Effector memory CD8-positive, alpha-beta T cell (primary cell): ENCODE data around the gene TNS4.

Experiments used
- ATAC-seq: fragments of 150-1000 bp; cut with Tn5 transposase; replicated peaks from 2 replicates; pipeline ENCODE4 v1.10.0; 2021; ENCODE audit warnings: mild to moderate bottlenecking, moderate library complexity
- DNase-seq, 3 experiments: peaks; one replicate each; pipeline ENCODE4 v3.0.0; 2021
- H3K27ac Mint-ChIP-seq, 2 donors: one replicate each; pipeline ENCODE4 v1.8.0; 2022; ENCODE audit warnings: mild to moderate bottlenecking in 2 of 2, mixed read lengths in 2 of 2, moderate library complexity in 2 of 2
- H3K27me3 Mint-ChIP-seq, 2 donors: one replicate each; pipeline ENCODE4 v1.8.0; 2022; ENCODE audit warnings: mixed read lengths in 2 of 2
- H3K36me3 Mint-ChIP-seq: one replicate; pipeline ENCODE4 v1.8.0; 2022; ENCODE audit warnings: mild to moderate bottlenecking, moderate library complexity, mixed read lengths; ENCODE audit not compliant: insufficient read depth
- H3K4me1 Mint-ChIP-seq, 2 donors: one replicate each; pipeline ENCODE4 v1.8.0; 2022; ENCODE audit warnings: low read depth in 2 of 2, mixed read lengths in 2 of 2
- H3K4me3 Mint-ChIP-seq, 2 donors: one replicate each; pipeline ENCODE4 v1.8.0; 2022; ENCODE audit warnings: mild to moderate bottlenecking in 2 of 2, mixed read lengths in 2 of 2, moderate library complexity in 2 of 2
- H3K9me3 Mint-ChIP-seq, 2 donors: one replicate each; pipeline ENCODE4 v1.8.0; 2022; ENCODE audit warnings: mixed read lengths in 2 of 2

Gene TNS4

GRCh38 chr17:40474419-40475002 is 26.9 kb downstream of the TNS4 start:
- DNase-seq = no peak
- H3K4me1 Mint-ChIP-seq = peaks cover 15 to 22% of the 10 kb centered on the region in 2 donors
- peaks cover 4 to 5% of the 10 kb centered on the region in 2 donors for H3K27me3 Mint-ChIP-seq
- no peak overlapping the region for H3K4me3 Mint-ChIP-seq
- ATAC-seq = no peak
- no peaks in the 10 kb centered on the region for H3K9me3 Mint-ChIP-seq
- H3K27ac Mint-ChIP-seq = peak overlapping the region in 1 of 2 donors; percentile 44
- peaks cover 3% of the 10 kb centered on the region for H3K36me3 Mint-ChIP-seq

- Mint-ChIP-seq H3K27me3 (peaks cover 6 to 9% of the 10 kb centered on the region in 2 donors), H3K9me3 (no peaks in the 10 kb centered on the region), H3K36me3 (peaks cover 3% of the 10 kb centered on the region), H3K4me3 (no peak overlapping the region), H3K27ac (peak overlapping the region in 1 of 2 donors; percentile 23), H3K4me1 (peaks cover 10 to 15% of the 10 kb centered on the region in 2 donors)
- DNase-seq = no peak
- no peak for ATAC-seq
These were observed 27.7 kb downstream of the TNS4 start for GRCh38 chr17:40473573-40474365.

- Mint-ChIP-seq H3K27ac (peak overlapping the region in 1 of 2 donors; percentile 23), H3K36me3 (peaks cover 3% of the 10 kb centered on the region), H3K4me1 (peaks cover 7 to 12% of the 10 kb centered on the region in 2 donors), H3K9me3 (no peaks in the 10 kb centered on the region), H3K4me3 (no peak overlapping the region), H3K27me3 (peaks cover 6 to 9% of the 10 kb centered on the region in 2 donors)
- DNase-seq (no peak), ATAC-seq (no peak)
These were observed 28.5 kb downstream of the TNS4 start for GRCh38 chr17:40472733-40473452.

- H3K27ac Mint-ChIP-seq = no peak overlapping the region
- H3K27me3 Mint-ChIP-seq = peaks cover 6 to 12% of the 10 kb centered on the region in 2 donors
- ATAC-seq (no peak), DNase-seq (no peak)
- peaks cover 7 to 8% of the 10 kb centered on the region in 2 donors for H3K4me1 Mint-ChIP-seq
- H3K4me3 Mint-ChIP-seq = no peak overlapping the region
- H3K36me3 Mint-ChIP-seq = peaks cover 3% of the 10 kb centered on the region
- H3K9me3 Mint-ChIP-seq = no peaks in the 10 kb centered on the region
These were observed 29.3 kb downstream of the TNS4 start for GRCh38 chr17:40471846-40472732.

DNA sequence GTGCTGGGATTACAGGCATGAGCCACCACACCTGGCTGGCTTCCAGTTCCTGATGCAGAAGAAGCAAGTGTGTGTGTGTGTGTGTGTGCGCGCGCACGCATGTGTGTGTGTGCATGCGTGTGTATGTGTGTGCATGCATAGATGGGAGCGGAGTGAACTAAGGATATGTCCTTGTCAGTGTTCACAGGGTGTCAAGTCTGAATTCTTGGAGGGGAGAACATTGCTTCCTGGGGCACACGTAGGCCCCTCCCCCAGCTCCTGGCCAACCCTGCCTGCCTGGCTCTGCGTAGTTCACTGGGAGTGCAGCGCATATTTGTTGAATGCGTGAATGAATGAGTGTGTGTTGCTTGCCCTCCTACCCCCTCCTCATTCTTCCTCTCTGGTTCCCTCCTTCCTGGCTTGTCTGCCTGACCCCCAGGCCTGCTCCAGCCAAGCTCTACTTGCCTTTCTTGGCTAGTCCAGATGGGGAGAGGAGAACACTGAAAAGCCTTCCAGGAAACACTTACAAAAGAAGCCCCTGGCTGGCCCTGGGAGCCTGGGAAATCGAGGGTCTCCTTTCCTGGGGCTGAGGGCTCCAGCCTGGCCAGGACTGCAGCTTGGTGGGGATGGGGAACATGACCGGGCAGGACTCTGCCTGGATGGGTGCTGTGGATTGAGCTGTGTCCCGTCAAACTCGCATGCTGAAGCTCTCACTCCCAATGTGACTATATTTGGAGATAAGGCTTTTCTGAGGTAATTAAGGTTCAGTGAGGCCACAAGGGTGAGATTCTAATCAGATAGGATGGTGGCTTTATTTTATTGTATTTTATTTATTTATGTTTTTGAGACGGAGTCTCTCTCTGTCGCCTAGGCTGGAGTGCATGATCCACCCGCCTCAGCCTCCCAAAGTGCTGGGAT is 30.2 kb downstream of the TNS4 start:
- ATAC-seq (no peak), DNase-seq (no peak)
- H3K36me3 Mint-ChIP-seq = peaks cover 3% of the 10 kb centered on the region
- H3K4me3 Mint-ChIP-seq = no peak overlapping the region
- H3K9me3 Mint-ChIP-seq = no peaks in the 10 kb centered on the region
- H3K27me3 Mint-ChIP-seq = peaks cover 6 to 15% of the 10 kb centered on the region in 2 donors
- peak overlapping the region in 1 of 2 donors; percentile 29 for H3K27ac Mint-ChIP-seq
- H3K4me1 Mint-ChIP-seq = peaks cover 2 to 5% of the 10 kb centered on the region in 2 donors

DNA sequence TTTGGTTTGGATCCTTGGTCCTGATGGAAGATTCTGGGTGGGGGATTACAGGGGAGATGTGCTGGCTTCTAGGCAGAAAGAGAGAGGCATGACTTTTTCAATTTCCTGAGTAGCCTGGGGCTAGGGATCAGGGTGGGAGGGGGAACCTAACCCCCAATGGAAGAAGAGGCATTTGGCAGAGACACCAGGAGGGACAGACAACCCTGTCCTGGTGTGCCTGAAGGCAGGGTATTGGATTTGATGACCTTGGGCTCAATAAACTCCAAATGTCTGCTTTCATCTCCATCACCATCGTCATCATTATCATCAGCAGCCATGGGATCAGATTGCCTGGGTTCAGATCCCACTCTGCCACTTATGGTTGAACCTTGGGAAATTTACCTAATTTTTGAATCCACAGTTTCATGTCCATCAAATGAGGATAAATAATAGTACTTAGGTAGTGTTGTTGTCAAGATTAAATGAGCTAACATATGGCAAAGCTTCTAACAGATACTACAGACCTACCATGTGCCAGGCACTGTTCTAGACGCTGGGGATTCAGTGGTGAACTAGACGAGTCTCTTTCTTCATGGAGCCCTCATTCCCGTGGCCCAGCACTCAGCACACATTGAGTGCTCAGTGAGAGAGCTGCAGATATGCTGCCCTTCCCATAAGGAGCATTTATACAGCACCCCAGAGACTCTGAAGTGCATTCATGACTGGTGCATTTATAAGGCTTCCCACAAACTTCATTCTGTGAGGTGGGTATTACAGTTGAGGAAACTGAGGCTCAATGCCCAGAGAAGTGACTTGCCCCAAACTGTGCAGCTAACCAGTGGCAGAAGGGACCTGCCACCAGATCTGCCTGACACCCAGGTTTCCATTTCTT is 31.4 kb downstream of the TNS4 start:
- H3K4me3 Mint-ChIP-seq = no peak overlapping the region
- peaks cover 3% of the 10 kb centered on the region for H3K36me3 Mint-ChIP-seq
- H3K27ac Mint-ChIP-seq = no peak overlapping the region
- DNase-seq (no peak), ATAC-seq (no peak)
- H3K27me3 Mint-ChIP-seq = peaks cover 6 to 15% of the 10 kb centered on the region in 2 donors
- H3K4me1 Mint-ChIP-seq = peaks cover 0 to 7% of the 10 kb centered on the region in 2 donors
- no peaks in the 10 kb centered on the region for H3K9me3 Mint-ChIP-seq

DNA sequence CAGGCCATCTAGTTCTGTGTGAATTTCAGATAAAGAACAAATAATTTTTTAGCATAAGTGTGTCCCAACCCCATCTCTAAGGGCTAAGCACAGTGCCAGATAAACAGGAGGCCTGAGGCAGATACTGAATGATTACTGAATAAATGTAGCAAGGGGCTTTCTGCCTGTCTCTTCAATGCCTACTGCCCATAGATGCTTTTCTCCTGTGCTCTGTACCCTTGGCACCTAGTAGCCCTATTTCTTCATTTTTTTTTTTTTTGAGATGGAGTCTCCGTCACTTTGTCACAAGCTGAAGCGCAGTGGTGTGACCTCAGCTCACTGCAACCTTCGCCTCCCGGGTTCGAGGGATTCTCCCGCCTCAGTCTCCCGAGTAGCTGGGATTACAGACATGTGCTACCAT is 32.9 kb downstream of the TNS4 start:
- Mint-ChIP-seq H3K36me3 (peaks cover 3% of the 10 kb centered on the region), H3K9me3 (no peaks in the 10 kb centered on the region), H3K4me3 (no peak overlapping the region), H3K27me3 (peaks cover 6 to 15% of the 10 kb centered on the region in 2 donors), H3K4me1 (peaks cover 0 to 7% of the 10 kb centered on the region in 2 donors), H3K27ac (no peak overlapping the region)
- DNase-seq (no peak), ATAC-seq (no peak)

DNA sequence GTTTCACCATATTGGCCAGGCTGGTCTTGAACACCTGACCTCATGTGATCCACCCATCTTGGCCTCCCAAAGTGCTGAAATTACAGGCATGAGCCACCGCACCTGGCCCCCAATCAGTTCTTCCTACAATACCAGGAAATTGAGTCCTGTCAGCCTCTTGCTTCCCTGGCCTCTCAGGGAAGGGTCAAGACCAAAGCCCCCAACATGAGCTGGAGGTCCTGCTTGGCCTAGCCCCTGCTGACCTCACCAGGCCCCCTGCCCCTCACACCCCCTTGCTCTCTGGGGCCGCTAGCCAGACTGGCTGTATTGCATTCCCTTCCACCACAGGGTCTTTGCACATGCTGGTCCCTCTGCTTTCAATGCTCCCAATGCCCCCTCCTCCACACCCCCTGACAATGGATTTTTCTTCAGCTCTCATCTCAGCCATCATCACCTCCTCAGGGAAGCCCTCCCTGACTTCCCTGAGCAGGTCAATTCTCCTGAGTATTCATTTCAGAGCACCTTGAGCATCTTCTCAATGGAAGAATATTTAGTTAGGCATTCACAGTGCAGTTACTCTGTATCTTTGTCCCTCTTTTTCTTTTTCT is 34.0 kb downstream of the TNS4 start:
- Mint-ChIP-seq H3K27me3 (peaks cover 6 to 15% of the 10 kb centered on the region in 2 donors), H3K4me3 (no peak overlapping the region), H3K4me1 (peaks cover 0 to 5% of the 10 kb centered on the region in 2 donors), H3K27ac (peak overlapping the region in 1 of 2 donors; percentile 85), H3K9me3 (no peaks in the 10 kb centered on the region), H3K36me3 (peaks cover 3% of the 10 kb centered on the region)
- DNase-seq (no peak), ATAC-seq (no peak)

GRCh38 chr17:40466298-40466971 is 35.0 kb downstream of the TNS4 start:
- ATAC-seq (no peak), DNase-seq (no peak)
- Mint-ChIP-seq H3K36me3 (peaks cover 3% of the 10 kb centered on the region), H3K27me3 (peaks cover 6 to 15% of the 10 kb centered on the region in 2 donors), H3K9me3 (no peaks in the 10 kb centered on the region), H3K4me1 (peaks cover 0 to 3% of the 10 kb centered on the region in 2 donors), H3K4me3 (no peak overlapping the region), H3K27ac (peak overlapping the region in 1 of 2 donors; percentile 85)

- no peak overlapping the region for H3K27ac Mint-ChIP-seq
- H3K9me3 Mint-ChIP-seq = no peaks in the 10 kb centered on the region
These were observed 37.0 kb downstream of the TNS4 start for GRCh38 chr17:40464392-40464855.

DNA sequence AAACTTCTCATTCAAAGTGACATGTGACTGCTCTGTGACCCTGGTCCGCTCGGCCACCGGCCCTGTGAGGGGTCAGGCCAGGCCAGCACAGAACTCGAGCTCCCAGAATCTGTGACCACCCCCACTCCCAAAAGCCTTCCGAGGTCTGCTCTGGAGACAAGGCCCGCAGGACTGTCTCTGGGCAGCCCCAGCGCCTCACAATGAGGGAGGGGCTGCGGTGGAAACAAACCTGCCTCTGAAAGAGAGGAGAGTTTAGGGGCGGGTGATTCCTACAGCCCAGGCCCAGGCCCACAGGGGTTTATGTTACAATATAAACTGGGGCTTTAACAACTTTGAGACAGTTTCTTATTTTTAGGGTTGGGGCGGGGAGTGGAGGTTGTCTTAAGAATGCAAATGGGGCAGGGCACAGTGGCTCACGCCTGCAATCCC is 38.3 kb downstream of the TNS4 start:
- Mint-ChIP-seq H3K36me3 (peaks cover 3% of the 10 kb centered on the region), H3K9me3 (no peaks in the 10 kb centered on the region), H3K4me3 (no peak overlapping the region), H3K27ac (no peak overlapping the region), H3K27me3 (peaks cover 0 to 6% of the 10 kb centered on the region in 2 donors), H3K4me1 (peaks cover 0 to 3% of the 10 kb centered on the region in 2 donors)
- ATAC-seq (no peak), DNase-seq (no peak)

More at GRCh38 chr17:40464392-40464855, 37.0 kb downstream of the TNS4 start:
- Mint-ChIP-seq H3K4me1 (peaks cover 0 to 3% of the 10 kb centered on the region in 2 donors), H3K36me3 (peaks cover 3% of the 10 kb centered on the region), H3K4me3 (no peak overlapping the region), H3K27me3 (peaks cover 1 to 9% of the 10 kb centered on the region in 2 donors)
- ATAC-seq = no peak
- DNase-seq = no peak
